ENCODE measurements around the gene MARCO.
"Not testable (repeated sequence)": the region's sequence is repeated elsewhere in the genome, so short reads cannot be mapped to it uniquely, and the experiment has no call there.

The MARCO gene

GRCh38 chr2:119005051-119005450 is 63.1 kb downstream of the MARCO start:
- DNase-seq (ENCODE audit: low spot score) = peak; percentile 52

- no peak for DNase-seq (ENCODE audit: low spot score)
These were observed 63.6 kb downstream of the MARCO start for GRCh38 chr2:119005555-119005954.

- no peak for DNase-seq (ENCODE audit: low spot score)
These were observed 64.4 kb downstream of the MARCO start for GRCh38 chr2:119006441-119006840.

- DNase-seq (ENCODE audit: low spot score) = peak; percentile 38
These were observed 66.1 kb downstream of the MARCO start for GRCh38 chr2:119008108-119008507.

GRCh38 chr2:119009110-119009509 is 67.1 kb downstream of the MARCO start:
- no peak for DNase-seq (ENCODE audit: low spot score)

- DNase-seq (ENCODE audit: low spot score) = no peak
These were observed 68.3 kb downstream of the MARCO start for GRCh38 chr2:119010336-119010735.

GRCh38 chr2:119011162-119011909 is 69.3 kb downstream of the MARCO start:
- DNase-seq (ENCODE audit: low spot score) = peak; percentile 35

- no peak for DNase-seq (ENCODE audit: low spot score)
These were observed 69.9 kb downstream of the MARCO start for GRCh38 chr2:119011910-119012209.

GRCh38 chr2:119012345-119013301 is 70.6 kb downstream of the MARCO start:
- DNase-seq (ENCODE audit: low spot score) = no peak

- no peak for DNase-seq (ENCODE audit: low spot score)
These were observed 71.7 kb downstream of the MARCO start for GRCh38 chr2:119013671-119014070.

GRCh38 chr2:119015845-119016244 is 73.9 kb downstream of the MARCO start:
- DNase-seq (ENCODE audit: low spot score) = no peak

- DNase-seq (ENCODE audit: low spot score) = no peak
These were observed 77.5 kb downstream of the MARCO start for GRCh38 chr2:119019521-119019920.

GRCh38 chr2:119022678-119023077 is 80.7 kb downstream of the MARCO start:
- DNase-seq (ENCODE audit: low spot score) = no peak

GRCh38 chr2:119023534-119023933 is 81.5 kb downstream of the MARCO start:
- DNase-seq (ENCODE audit: low spot score) = no peak

GRCh38 chr2:119024152-119024551 is 82.2 kb downstream of the MARCO start:
- no peak for DNase-seq (ENCODE audit: low spot score)

GRCh38 chr2:119024568-119024967 is 82.6 kb downstream of the MARCO start:
- no peak for DNase-seq (ENCODE audit: low spot score)

GRCh38 chr2:119025013-119025412 is 83.0 kb downstream of the MARCO start:
- DNase-seq (ENCODE audit: low spot score) = no peak

- no peak for DNase-seq (ENCODE audit: low spot score)
These were observed 83.9 kb downstream of the MARCO start for GRCh38 chr2:119025762-119026351.

- no peak for DNase-seq (ENCODE audit: low spot score)
These were observed 84.9 kb downstream of the MARCO start for GRCh38 chr2:119026890-119027289.

- DNase-seq (ENCODE audit: low spot score) = peak; percentile 33
These were observed 86.6 kb downstream of the MARCO start for GRCh38 chr2:119028327-119029174.

GRCh38 chr2:119029297-119029696 is 87.3 kb downstream of the MARCO start:
- DNase-seq (ENCODE audit: low spot score) = no peak

- DNase-seq (ENCODE audit: low spot score) = not testable (repeated sequence)
These were observed 95.9 kb downstream of the MARCO start for GRCh38 chr2:119037922-119038321.
